GM23248 (cell line): ENCODE measurements around the gene NCAM2.

ENCODE experiments used
- EZH2 ChIP-seq: fragments of 200-600 bp; sonication (generic); IDR thresholded peaks from 2 replicates; pipeline ENCODE4 v1.6.1; 2018; ENCODE audit warnings: antibody characterized with exemption, mild to moderate bottlenecking; ENCODE audit not compliant: insufficient read depth, poor library complexity, severe bottlenecking
- EZH2phosphoT487 ChIP-seq: fragments of 200-600 bp; sonication (generic); IDR thresholded peaks from 2 replicates; pipeline ENCODE4 v1.6.1; 2018; ENCODE audit warnings: antibody characterized with exemption, moderate library complexity, mild to moderate bottlenecking, low read depth; ENCODE audit not compliant: insufficient read depth

- TF ChIP-seq EZH2 (no peak), EZH2phosphoT487 (no peak)
These were observed 228.3 kb downstream of the NCAM2 start for GRCh38 chr21:21226472-21226871.
